Measurements from ENCODE around the gene CBX7.

GRCh38 chr22:39101226-39101625, 51.3 kb downstream of the CBX7 start:
- TF ChIP-seq CTCF (IDR thresholded peaks at IDR 0.05), result no peak
- no peak for TF ChIP-seq POLR2A (IDR thresholded peaks at IDR 0.05)

Data from Peyer's patch (tissue), 4 donors.